GM19023 (cell line): ENCODE results near the gene CRYGD.
"Not testable (repeated sequence)": the region's sequence is repeated elsewhere in the genome, so short reads cannot be mapped to it uniquely, and the experiment has no call there.

ENCODE experiments used
- ATAC-seq: cut with Tn5 transposase; IDR thresholded peaks from one replicate; pipeline ENCODE4 v1.9.1; 2021; ENCODE audit warnings: mild to moderate bottlenecking, moderate library complexity; ENCODE audit not compliant: unreplicated experiment

CRYGD gene

DNA sequence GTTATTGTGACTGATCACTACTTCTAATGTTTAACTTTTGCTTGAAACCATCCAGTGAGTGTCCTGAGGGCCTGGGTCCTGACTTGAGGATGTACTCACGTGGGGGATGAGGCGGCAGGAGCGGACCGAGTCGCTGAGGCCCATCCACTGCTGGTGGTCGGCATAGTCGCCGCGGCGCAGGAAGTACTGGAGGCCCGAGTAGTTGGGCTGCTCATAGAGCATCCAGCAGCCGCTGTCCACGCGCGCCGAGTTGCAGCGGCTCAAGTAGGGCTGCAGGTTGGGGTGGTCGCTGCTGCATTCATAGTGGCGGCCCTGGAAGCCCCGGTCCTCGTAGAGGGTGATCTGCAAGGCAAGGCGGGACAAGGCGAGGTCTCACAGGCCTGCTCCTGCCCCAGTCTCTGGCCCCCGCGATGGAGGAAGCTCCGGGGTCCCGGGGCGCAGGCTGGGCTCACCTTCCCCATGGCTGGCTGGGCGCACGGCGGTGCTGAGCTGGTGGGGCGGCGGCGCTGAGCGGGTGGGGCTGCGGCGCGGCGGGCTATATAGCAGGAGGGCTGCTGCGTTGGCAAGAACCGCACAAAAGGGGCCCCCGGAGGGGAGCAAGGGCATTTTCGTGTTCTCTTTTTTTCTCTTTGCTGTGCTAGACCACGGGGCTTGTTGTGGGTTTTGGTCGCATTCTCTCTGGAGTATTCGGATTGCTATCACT lies at the start of gene CRYGD:
TSS of gene CRYGD (minus strand) at position 512 of the 703 bp plus-strand sequence. CDS start at position 461, 51 bp downstream.
- ATAC-seq = not testable (repeated sequence)

DNA sequence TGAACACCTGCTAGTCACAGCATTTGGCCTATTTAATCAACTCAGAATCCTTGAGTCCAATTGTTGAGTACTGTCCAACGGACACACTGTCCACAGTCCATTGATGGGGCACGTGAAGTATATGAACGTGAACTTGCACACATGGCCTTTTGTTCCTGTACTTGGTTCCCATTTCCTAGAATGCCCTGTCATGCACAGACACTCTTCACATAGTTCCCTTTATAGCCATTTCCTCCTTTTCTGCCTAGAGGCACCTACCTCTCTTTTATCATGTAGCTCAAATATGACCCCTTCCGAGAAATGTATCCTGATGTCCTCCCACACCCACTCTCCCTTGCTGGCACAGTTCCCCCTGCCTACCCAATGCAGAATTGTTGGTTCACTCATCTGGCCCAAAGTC lies 47.8 kb upstream of the CRYGD start:
- no peak for ATAC-seq

DNA sequence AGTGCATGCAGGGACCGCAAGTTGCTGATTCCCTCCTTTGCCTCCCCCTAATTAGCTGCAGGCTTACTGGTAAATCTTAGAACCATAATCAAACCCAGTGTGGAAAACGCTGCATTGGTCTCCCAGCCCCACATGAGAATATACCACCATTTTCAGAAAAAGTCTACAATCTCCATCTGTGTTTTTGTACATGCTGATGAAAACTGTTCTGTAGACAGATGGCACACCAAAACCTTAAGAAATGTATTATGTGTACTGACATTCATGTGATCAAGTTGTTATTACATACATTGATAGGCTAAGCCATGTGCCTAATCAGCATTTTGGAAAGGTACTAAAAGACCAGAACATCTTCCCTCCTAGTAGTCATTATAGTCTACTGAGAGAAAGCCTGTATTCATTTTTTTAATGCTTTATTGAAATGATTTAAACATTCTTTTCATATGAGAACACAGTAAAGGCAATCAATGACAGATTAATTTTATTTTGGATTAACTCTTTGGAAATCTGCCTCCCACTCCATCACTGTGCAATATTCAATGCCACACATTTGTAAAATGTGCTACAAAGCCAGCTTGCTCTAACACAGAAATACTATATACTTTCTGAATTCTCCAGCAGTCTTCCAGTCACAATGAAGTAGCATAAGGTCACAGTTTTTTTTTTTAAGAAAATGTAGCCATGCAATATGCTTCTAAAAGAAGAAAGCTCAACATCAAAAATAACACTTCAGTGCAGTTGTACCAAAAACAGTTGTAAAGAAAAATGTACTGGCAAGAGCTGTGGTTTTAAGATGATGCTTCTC lies 40.8 kb upstream of the CRYGD start:
- no peak for ATAC-seq

DNA sequence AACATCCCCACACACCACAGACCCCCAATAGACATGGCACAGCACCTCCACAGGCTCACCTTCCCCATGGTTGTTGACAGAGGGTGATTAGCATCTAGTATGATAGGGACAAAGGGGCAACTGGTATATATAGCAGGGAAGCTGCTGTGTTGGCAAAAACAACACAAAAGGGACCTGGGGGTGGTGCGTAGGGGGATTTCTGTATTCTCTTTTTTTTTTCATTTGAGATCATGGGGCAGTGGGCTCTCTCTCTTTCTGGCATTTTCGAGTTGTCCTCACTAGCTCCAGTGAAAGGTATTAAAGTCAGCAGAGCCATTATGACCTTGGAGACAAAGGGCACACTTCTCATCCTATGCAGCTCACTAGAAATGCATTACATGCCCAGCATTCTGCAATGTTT lies 39.2 kb upstream of the CRYGD start, which contains the start of gene CRYGA:
TSS of gene CRYGA (minus strand) at position 101 of the 400 bp plus-strand sequence. CDS start at position 68, 33 bp downstream.
- no peak for ATAC-seq

DNA sequence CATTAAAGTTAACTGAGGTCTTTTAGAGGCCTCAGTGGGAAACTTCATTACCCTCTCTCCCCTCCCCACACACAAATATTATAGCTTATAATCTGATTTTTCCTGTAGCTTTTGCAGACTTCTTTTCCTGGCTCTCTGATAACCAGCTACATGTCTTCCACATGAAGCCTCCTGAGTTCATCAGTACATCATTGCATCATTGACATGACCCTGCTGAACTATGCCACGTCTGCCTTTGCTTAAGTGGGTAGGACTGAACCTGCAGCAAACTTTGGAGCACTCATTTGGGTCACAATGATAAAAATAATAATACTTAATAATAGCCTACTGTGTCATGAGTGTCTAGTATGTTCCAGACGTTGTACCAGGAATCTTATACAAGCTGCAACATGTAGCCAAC lies 32.1 kb upstream of the CRYGD start:
- no peak for ATAC-seq

DNA sequence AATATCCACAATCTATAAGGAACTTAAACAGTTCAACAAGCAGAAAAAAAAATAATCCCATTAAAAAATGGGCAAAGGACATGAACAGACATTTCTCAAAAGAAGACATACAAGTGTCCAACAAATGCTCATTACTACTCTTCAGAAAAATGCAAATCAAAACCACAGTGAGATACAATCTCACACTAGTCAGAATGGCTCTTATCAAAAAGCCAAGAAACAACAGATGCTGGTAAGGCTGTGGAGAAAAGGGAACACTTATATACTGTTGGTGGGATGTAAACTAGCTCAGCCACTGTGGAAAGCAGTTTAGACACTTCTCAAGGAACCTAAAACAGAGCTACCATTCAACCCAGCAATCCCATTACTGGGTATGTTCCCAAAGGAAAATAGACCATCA lies 28.8 kb upstream of the CRYGD start:
- ATAC-seq = no peak

DNA sequence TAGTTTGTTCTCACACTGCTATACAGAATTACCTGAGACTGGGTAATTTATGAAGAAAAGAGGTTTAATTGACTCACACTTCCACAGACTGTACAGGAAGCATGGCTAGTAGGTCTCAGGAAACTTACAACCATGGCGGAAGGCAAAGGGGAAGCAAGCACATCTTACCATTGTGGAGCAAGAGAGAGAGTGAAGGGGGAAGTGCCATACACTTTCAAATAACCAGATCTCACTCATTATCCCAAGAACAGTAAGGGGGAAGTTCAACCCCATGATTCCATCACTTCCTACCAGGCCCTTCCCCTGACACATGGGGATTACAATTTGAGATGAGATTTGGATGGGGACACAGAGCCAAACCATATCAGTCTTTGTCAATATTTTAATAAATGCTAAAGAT lies 26.6 kb upstream of the CRYGD start:
- ATAC-seq = no peak

DNA sequence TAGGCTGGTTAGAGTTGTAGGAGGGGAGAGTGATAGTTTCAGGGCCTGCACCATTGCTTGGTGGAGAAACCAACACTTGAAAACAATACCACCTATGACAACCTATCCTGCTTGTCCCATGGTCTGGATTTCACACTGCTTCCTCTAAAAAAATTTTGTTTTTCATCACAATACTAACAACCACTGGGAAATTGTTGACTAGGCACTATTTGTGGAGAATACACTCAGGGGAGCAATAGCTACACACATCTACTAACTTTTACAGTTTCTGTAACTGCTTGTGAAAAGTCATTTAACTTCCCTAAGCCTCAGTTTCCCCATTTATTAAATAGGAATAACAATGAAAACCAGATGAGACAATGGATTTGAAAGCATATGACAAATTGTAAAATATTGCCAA lies 25.8 kb upstream of the CRYGD start:
- no peak for ATAC-seq

DNA sequence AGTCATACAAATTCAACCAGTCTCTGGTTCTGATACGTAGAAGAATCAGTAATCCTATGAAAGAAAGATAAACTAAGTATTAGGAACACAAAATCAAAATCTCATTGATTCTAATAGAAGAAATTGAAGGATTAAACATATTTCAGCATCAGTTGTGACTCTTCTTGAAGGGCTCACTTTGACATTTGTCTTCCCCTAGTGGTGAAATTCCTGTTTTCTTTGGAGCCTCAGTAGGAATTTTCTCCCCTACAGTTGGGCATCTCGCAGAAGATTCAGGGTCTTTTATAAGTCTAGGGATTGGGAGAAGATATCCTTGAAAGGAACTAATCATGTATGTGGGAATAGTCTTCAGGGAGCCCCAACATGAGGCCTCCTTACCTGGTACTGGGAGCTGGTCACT lies 24.5 kb upstream of the CRYGD start:
- ATAC-seq = no peak

DNA sequence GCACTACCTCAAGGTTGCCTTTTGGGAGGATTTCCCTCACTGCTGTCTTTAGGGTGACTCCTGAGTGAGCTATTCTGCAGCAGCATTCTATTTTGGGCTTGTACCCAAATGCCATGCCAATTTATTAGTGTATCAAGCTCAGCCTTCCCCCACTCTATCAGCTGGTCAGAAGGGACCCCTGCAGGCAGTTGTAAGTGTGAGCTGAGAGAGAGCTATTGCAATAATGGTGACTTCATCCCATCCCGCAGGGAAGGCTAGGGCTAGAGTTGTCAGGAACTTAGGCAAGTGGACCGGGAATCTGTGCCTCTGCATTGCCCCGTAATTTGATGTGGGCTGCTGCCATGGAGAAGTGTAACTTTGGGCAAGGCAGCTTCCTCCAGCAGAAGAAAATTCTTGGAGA lies 23.4 kb upstream of the CRYGD start:
- no peak for ATAC-seq

DNA sequence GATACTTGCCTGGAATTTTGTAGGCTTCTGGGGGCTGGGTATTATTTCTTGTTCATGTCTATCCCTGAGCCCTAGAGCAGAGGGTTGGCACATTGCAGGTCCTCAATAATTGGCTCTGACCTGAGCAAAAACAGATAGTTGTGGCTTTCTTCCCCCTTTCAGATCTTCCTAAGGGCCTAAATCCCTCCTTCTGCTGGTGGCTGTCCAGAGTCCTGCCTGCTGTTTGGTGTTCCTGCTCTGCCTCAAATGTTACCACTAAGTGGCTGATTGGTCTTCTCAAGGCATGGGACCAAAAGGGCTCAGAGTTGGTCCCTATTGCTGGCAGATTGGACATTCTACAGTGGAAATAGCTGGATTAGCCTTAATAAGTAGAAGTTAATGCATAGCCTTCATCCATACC lies 22.7 kb upstream of the CRYGD start:
- no peak for ATAC-seq

DNA sequence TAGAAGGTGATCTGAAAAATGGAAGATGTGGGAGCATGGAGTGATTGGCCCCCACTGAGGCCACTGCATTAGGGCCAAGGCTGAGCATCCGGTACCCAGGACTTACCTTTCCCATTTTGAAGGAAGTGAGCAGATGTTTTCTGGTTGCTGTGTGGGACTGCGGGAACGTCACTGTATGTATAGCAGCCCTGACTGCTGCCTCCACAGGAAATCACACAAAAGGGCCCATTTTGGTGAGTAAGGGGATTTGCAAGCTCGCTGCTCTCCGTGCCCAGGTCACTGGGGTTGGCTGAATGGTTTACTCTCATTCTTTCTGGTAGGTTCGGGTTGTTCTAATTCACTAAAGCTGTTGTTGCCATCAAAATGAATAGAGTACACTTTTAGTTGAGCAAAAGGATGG lies 21.7 kb upstream of the CRYGD start, which contains the start of gene CRYGB:
TSS of gene CRYGB (minus strand) at position 153 of the 400 bp plus-strand sequence. CDS start at position 115, 38 bp downstream.
- ATAC-seq = no peak

DNA sequence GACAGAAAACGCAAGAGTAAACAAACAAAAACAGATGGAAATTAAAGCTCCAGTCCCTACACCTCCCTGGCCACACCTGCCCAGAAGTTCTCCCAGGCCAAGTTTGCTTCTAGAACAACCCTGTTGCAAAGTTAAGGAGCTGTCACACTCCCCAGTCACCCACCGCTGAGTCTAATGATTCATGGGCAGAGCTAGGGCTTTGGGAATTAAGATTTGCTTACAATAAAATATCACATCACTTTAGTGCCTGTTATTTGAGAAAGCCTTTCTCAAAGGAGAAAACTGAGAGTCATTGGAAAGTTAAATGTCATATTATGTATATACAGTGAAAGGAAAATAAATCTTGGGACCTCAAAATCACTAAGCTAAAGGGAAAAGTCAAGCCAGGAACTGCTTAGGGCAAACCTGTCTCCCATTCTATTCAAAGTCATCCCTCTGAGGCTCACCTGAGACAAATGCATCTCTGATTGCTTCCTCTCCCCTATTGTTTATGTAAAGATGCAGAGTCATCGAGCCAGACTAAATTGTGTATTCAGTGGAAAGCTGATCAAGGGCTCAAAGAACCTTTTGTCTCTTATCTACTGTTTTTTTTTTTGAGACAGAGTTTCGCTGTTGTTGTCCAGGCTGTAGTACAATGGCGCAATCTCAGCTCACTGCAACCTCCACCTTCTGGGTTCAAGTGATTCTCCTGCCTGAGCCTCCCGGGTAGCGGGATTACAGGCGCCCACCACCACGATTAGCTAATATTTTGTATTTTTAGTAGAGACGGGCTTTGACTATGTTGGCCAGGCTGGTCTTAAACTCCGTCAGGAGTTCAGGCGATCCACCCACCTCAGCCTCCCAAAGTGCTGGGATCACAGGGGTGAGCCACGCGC lies 18.8 kb upstream of the CRYGD start:
- no peak for ATAC-seq

DNA sequence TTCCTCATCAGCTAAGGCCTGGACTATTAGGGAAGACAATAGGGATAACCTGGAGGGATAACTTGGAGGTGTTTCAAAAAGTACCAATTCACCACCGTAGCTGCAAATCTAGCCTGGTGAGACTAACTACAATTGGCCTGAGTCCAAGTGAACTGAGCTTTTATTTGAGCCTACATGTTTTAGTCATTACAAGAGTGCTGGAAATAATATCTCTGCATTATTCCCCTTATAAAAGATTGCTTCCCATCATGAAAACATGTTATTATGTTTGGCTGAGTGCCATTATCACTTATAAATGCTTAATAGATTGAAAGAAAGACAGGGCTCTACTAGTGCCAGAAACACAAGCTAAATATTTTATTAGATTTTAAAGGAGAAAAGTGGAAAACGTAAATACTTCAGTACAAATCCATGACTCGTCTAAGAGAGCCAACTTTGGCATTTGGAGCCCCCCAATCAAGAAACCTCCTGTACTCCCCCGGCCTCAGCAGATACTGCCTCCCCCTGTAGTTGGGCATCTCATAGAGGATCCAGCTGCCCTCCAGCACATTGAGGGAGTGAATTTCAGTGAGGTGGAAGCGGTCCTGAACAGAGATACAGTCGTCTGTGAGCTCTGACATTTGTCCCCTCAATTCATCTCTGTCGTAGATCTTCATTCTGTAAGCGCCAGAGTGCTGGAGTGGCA lies 18.1 kb upstream of the CRYGD start:
- no peak for ATAC-seq

DNA sequence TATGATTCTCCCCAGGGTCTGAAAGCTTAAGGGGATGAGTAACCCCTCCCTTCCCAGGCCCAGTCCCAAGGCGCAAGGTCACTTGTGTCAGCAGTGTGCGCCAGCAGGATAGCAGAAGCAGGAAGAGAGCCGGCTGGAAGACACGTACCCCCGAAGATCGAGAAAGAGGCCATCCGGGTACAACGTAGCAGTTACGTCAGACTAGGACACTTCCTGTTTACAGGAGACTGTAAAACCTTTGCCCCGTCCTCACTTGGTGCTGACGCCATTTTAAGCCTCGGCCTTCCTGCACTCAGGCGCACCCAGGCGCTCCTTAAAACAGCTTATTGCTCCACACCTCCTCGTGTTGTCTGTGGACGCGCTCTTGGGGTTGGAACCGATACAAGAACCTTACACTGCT lies 15.1 kb upstream of the CRYGD start:
- no peak for ATAC-seq

DNA sequence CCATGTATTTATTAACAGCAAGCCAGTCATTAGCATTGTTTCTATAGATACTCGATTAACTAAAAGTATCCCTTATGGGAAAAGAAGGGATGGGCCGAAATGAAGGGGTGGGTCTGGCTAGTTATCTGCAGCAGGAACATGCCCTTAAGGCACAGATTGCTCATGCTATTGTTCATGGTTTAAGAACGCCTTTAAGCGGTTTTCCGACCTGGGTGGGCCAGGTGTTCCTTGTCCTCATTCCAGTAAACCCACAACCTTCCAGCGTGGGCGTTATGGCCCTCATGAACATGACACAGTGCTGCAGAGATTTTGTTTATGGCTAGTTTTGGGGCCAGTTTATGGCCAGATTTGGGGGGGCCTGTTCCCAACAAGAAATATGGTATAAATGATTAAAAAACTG lies 14.0 kb upstream of the CRYGD start:
- not testable (repeated sequence) for ATAC-seq

DNA sequence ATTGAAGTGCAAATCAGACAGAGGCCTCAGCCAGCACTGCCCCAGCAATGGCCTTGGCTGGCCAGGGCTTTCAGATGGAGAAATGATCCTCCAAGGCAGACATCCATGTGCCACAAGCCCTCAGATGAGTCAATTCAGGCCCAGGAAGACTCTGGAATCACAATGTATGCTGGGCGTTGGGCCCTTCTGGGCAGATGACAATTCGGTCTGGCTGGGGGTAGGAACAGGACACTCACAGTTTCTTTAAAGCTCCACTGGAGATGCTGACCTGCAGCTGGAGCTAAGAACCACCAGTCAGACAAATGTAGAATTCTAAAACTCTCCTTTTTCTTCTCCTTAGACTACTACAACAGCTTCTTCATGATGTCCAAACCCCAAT lies 12.4 kb upstream of the CRYGD start:
- ATAC-seq = no peak

DNA sequence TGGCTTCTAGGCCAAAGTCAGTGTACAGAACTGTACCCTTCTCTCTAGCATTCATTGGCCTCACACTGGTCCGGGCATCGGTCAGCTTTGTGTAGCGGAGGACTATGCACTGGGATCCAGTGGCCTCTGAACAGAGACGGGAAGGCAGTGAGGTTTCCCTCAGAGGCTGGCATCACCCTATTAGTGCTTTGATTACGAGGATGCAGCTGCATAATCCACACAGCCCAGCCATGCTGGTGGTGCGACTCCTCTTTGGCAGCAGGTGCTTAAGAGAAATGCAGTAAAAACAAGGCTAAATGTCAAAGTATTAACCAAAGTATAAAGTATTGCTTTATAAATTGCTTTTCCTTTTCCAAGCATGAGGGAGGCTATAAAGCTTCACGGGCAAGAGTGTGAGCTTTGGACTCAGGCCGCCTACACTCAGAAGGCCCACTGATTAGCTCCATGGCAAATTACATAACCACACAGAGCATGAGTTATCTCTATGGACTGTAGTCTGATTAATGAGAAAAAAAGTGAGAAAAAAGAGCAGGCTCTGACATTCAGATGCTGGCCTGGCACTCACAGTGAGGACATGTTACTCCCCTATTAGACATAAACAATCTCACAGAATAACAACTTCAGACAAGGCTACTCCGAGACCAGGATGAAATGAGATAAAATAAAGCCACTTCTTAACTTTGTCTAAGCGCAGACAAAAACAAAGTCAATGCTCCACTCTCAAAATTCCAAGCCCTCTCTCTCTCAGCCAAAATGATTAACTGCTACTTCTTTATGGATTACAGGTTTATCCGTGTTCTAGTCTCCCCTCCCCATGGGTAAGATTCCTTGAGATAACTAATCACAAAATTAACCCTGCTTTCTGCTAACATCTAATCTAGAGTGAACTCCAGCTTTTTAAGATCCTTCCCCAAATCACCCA lies 11.7 kb upstream of the CRYGD start:
- no peak for ATAC-seq

DNA sequence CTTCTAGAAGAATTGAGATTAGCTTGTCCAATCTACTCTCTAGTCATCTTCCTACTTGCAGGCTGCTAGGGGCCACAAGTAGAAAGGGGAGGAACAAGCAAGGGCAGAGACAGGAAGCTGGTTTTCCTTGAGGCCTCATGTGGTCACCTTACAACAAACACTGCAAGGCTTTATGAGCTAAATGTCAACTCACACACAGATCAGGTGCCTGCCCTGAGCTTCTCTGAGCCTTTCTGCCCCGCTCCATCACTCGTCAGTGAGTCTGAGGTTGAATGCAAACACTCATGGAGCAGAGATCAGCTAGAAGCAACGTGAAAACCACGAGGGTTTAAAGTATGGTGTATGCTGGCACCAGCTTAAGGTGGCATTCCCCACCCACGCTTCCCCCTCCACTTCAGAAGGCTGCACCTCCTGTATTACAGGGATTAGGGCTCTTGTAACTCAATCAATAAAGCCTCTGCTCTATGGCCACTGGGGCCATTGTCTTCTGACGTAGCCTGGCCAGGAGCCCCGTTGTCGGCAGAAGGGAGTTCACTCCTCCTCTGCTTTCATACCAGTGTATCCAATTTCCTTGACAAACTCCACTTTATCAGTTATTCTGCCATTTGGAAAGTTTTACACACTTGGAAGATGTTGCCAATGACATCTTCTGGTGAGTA lies 10.7 kb upstream of the CRYGD start:
- ATAC-seq = no peak
